ENCODE measurements around the gene KIF20B. TPM values are rescaled to one million over a fixed set of nuclear protein-coding genes. Genes with fewer than 3 reads are reported as not detected.

KIF20B gene
- total and polyA plus RNA-seq, 2 of the 8 experiments (the other 6 are each of a cell fraction or from before 2014, with no cell fraction given) = 4.5 to 72.0 TPM

- Histone ChIP-seq H3K4me1 (replicated peaks in 1 of 4; ENCODE audit: control insufficient read depth in 3 of 4, insufficient read depth in 4 of 4, low read length in 3 of 4) (no peaks in the 10 kb centered on the region; a peak in 1 of 7 replicates), H3K23me2 (ENCODE audit: low read depth, low read length) (no peaks in the 10 kb centered on the region), H2BK20ac (ENCODE audit: low read length) (no peak overlapping the region), H2BK15ac (ENCODE audit: low read length) (no peak overlapping the region), H2BK120ac (replicated peaks; ENCODE audit: low read depth, low read length) (no peak overlapping the region), H3K56ac (replicated peaks; ENCODE audit: insufficient read length, low read depth, low read length) (no peak overlapping the region), H3K4ac (replicated peaks; ENCODE audit: insufficient read length, low read depth, low read length) (no peak overlapping the region), H4K8ac (ENCODE audit: extremely low read depth, insufficient read depth, low read length) (no peak overlapping the region), H3K4me2 (ENCODE audit: insufficient read depth in 1 of 2, low read depth in 2 of 2, low read length in 2 of 2) (no peak overlapping the region), H3K9me3 (ENCODE audit: insufficient read depth in 2 of 2, low read depth in 1 of 2, low read length in 1 of 2) (no peaks in the 10 kb centered on the region), H3K36me3 (ENCODE audit: control insufficient read depth in 2 of 4, insufficient read depth in 4 of 4, low read length in 3 of 4) (no peaks in the 10 kb centered on the region), H2AFZ (ENCODE audit: low read length) (no peak overlapping the region), H3K79me1 (ENCODE audit: low read depth, low read length) (no peaks in the 10 kb centered on the region), H3K18ac (ENCODE audit: extremely low read depth, low read length) (no peak overlapping the region), H3K79me2 (ENCODE audit: control insufficient read depth in 1 of 2, insufficient read depth in 2 of 2, low read length in 2 of 2) (no peaks in the 10 kb centered on the region), H4K5ac (ENCODE audit: insufficient read length, low read depth, low read length) (no peak overlapping the region), H2AK5ac (ENCODE audit: low read depth, low read length) (no peak overlapping the region), H3K9ac (replicated peaks in 1 of 4; ENCODE audit: extremely low read depth in 1 of 4, low read depth in 3 of 4, low read length in 3 of 4) (no peak overlapping the region), H3K27ac (ENCODE audit: low read depth, low read length) (no peak overlapping the region), H3K27me3 (replicated peaks in 1 of 4; ENCODE audit: control insufficient read depth in 3 of 4, extremely low read depth in 1 of 4, insufficient read depth in 3 of 4, low read length in 3 of 4) (no peaks in the 10 kb centered on the region), H2BK5ac (ENCODE audit: low read depth, low read length) (no peak overlapping the region), H4K20me1 (replicated peaks in 1 of 2; ENCODE audit: control insufficient read depth in 1 of 2, insufficient read depth in 2 of 2, low read length in 2 of 2) (no peaks in the 10 kb centered on the region), H3K14ac (ENCODE audit: insufficient read length) (no peak overlapping the region), H3K4me3 (ENCODE audit: extremely low read depth in 1 of 4, insufficient read depth in 2 of 4, low read depth in 3 of 4, low read length in 4 of 4) (no peak overlapping the region), H2BK12ac (ENCODE audit: low read depth, low read length) (no peak overlapping the region), H4K91ac (replicated peaks; ENCODE audit: insufficient read length, low read length) (no peak overlapping the region), H3K23ac (ENCODE audit: insufficient read length) (no peak overlapping the region)
- ChIA-PET CTCF (ENCODE audit: partially characterized antibody) (interaction anchor here (1.4 kb wide), 1 partner anchor 15 kb away, joined by 5 read pairs; no protein-coding TSS in a partner anchor), POLR2A (ENCODE audit: partially characterized antibody) (no interaction called here)
- TF ChIP-seq, protein P1, sequence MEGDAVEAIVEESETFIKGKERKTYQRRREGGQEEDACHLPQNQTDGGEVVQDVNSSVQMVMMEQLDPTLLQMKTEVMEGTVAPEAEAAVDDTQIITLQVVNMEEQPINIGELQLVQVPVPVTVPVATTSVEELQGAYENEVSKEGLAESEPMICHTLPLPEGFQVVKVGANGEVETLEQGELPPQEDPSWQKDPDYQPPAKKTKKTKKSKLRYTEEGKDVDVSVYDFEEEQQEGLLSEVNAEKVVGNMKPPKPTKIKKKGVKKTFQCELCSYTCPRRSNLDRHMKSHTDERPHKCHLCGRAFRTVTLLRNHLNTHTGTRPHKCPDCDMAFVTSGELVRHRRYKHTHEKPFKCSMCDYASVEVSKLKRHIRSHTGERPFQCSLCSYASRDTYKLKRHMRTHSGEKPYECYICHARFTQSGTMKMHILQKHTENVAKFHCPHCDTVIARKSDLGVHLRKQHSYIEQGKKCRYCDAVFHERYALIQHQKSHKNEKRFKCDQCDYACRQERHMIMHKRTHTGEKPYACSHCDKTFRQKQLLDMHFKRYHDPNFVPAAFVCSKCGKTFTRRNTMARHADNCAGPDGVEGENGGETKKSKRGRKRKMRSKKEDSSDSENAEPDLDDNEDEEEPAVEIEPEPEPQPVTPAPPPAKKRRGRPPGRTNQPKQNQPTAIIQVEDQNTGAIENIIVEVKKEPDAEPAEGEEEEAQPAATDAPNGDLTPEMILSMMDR (IDR thresholded peaks at IDR 0.05; ENCODE audit: control extremely low read depth in 1 of 3, insufficient read depth in 1 of 3, low read depth in 1 of 3, low read length in 3 of 3) = no peak
- TF ChIP-seq KDM5A (IDR thresholded peaks at IDR 0.05; ENCODE audit: low read length) (no peak), CHD2 (IDR thresholded peaks at IDR 0.05; ENCODE audit: low read length) (no peak), RNF2 (IDR thresholded peaks at IDR 0.05; ENCODE audit: borderline replicate concordance, low read depth, low read length, missing control alignments, poor library complexity, severe bottlenecking) (no peak), RAD21 (IDR thresholded peaks at IDR 0.05 in 1 of 2, conservative IDR thresholded peaks at IDR 0.05 in 1 of 2; ENCODE audit: low read depth in 2 of 2, low read length in 2 of 2) (no peak), TCF12 (IDR thresholded peaks at IDR 0.05; ENCODE audit: low read depth, low read length) (no peak), MAFK (IDR thresholded peaks at IDR 0.05; ENCODE audit: low read depth, low read length) (no peak), SP1 (IDR thresholded peaks at IDR 0.05; ENCODE audit: low read depth, low read length) (no peak)
- DNase-seq (ENCODE audit: low read depth in 1 of 2, low spot score in 2 of 2) = no peak
- no peak for FAIRE-seq
- WGBS, 2 experiments (ENCODE audit: extremely low coverage in 1 of 2, insufficient coverage in 1 of 2, insufficient read length in 1 of 2, insufficient replicate concordance in 2 of 2, low coverage in 1 of 2, low lambda C conversion rate in 2 of 2, missing lambda C conversion rate in 1 of 2) = 44% methylated on average over 2 of the region's 2 CpGs; no CpG with 5 or more reads in 1 of the 2 experiments
Measured at GRCh38 chr10:89690027-89690426, 11.4 kb upstream of the KIF20B start.
